Adrenal gland (tissue), 12 donors: ENCODE measurements around the gene GNL1. TPM values are rescaled to one million over a fixed set of nuclear protein-coding genes. Genes with fewer than 3 reads are reported as not detected.
A peak's percentile ranks its signal among the peaks of the same experiment; 100 is the strongest.

ENCODE experiments used
- DNase-seq, 7 donors: peaks; one replicate each; pipeline ENCODE4 v3.0.0-alpha.2; 2019 to 2020
- H3K27ac ChIP-seq, 5 donors: fragments of 200-600 bp; sonication (generic) in 4 of 5; 1 replicate in 3 of 5; 2 replicates in 2 of 5; pipeline versions ENCODE4 v1.5.1 to v1.8.0; 2016 to 2020; ENCODE audit warnings: mild to moderate bottlenecking in 1 of 5
- H3K27me3 ChIP-seq: fragments of 200-600 bp; 2 replicates; pipeline ENCODE4 v1.8.0; 2021
- H3K36me3 ChIP-seq, 2 donors: fragments of 200-600 bp; replicated peaks in 1 of 2; 1 replicate in 1 of 2; 2 replicates in 1 of 2; pipeline versions ENCODE4 v1.5.1 to v1.8.0; 2018 to 2022
- H3K4me1 ChIP-seq, 2 donors: fragments of 200-600 bp; replicated peaks in 1 of 2; 1 replicate in 1 of 2; 2 replicates in 1 of 2; pipeline versions ENCODE4 v1.5.1 to v1.8.0; 2018 to 2021
- H3K4me3 ChIP-seq, 4 donors: fragments of 200-600 bp; sonication (generic) in 3 of 4; one replicate each; pipeline ENCODE4 v1.5.1; 2016 to 2018
- H3K9me3 ChIP-seq, 3 donors: fragments of 200-600 bp; sonication (generic) in 1 of 3; replicated peaks in 1 of 3; 1 replicate in 2 of 3; 2 replicates in 1 of 3; pipeline versions ENCODE4 v1.5.1 to v1.8.0; 2016 to 2021
- POLR2A ChIP-seq, 2 donors: fragments of 450-650 bp; IDR thresholded peaks; one replicate each; pipeline ENCODE4 v1.6.1; 2017; ENCODE audit warnings: antibody characterized with exemption in 2 of 2, mild to moderate bottlenecking in 2 of 2, moderate library complexity in 1 of 2
- WGBS, 4 donors: extraction: QIAGEN DNeasy Blood & Tissue Kit in 2 of 4; methylation state at CpG; one replicate each; pipeline versions ENCODE4 v1.1.5 to v1.1.7; 2013 to 2017; 5-methylcytosine and 5-hydroxymethylcytosine counted together
- intact Hi-C, 2 donors: fragments of 100-400 bp; cut with DNase I; formaldehyde crosslinking; loops; one replicate each; pipeline versions ENCODE4 v1.14.1 to v1.15.0; 2022 to 2023
- polyA plus RNA-seq, 3 donors: library from polyadenylated mRNA; stranded (reverse); fragments of 200-250 nt in 2 of 3; fragments of 350-450 nt in 1 of 3; fragmentation: Illumina TruSeq in 1 of 3; extraction: RNeasy Lipid Tissue Mini Kit (QIAGEN cat#74804) in 1 of 3; gene quantifications; one replicate each; pipeline ENCODE4 v1.2.3, GENCODE V29; 2013 to 2014
- total RNA-seq, 9 donors: library from RNA; depleted of rRNA in 4 of 9; stranded (reverse); fragments of >200 nt in 4 of 9; fragments of 120-200 nt in 1 of 9; fragmentation: NEBNext Ultra II Directional in 1 of 9; extraction: Animal tissue kit (Norgen Biotek cat#: 25700) in 1 of 9; gene quantifications; one replicate each; pipeline versions ENCODE4 v1.1.0 to v1.2.4, GENCODE V29; 2013 to 2023
- TF ChIP-seq, protein P1 (sequence below), 6 experiments: fragments of 450-650 bp in 4 of 6; fragments of 200-600 bp in 2 of 6; sonication (generic) in 1 of 6; IDR thresholded peaks; 1 replicate in 5 of 6; 2 replicates in 1 of 6; pipeline versions ENCODE4 v1.5.1 to v1.8.0; 2016 to 2021; ENCODE audit warnings: antibody characterized with exemption in 6 of 6, mild to moderate bottlenecking in 2 of 6, moderate library complexity in 1 of 6
- donor health status: healthy with polysubstance abuse.
- donor health status: Bipolar disorder and iron deficiency.
- donor health status: DM: yes; HTN: yes; CAD: no.
- donor health status: DM: no; HTN: no; CAD: no.
- donor health status: DM: no; HTN: no; CAD: no.
- donor health status: DM: yes; HTN: yes; CAD: no.

The GNL1 gene
- total and polyA plus RNA-seq, 12 donors = 27.4 to 86.7 (median 59.1) TPM

GRCh38 chr6:30590509-30590908 lies 34.2 kb upstream of the GNL1 start:
- WGBS, 4 donors = 57 to 78% (median 62%) methylated on average over 7 to 8 of the region's 8 CpGs
- H3K27ac ChIP-seq = peak overlapping the region in 3 of 5 donors; percentile 54 to 90 (median 63)
- H3K4me3 ChIP-seq = no peak overlapping the region
- H3K27me3 ChIP-seq = no peaks in the 10 kb centered on the region
- DNase-seq = no peak
- peaks cover 0 to 73% of the 10 kb centered on the region in 2 donors for H3K36me3 ChIP-seq
- TF ChIP-seq, protein P1, sequence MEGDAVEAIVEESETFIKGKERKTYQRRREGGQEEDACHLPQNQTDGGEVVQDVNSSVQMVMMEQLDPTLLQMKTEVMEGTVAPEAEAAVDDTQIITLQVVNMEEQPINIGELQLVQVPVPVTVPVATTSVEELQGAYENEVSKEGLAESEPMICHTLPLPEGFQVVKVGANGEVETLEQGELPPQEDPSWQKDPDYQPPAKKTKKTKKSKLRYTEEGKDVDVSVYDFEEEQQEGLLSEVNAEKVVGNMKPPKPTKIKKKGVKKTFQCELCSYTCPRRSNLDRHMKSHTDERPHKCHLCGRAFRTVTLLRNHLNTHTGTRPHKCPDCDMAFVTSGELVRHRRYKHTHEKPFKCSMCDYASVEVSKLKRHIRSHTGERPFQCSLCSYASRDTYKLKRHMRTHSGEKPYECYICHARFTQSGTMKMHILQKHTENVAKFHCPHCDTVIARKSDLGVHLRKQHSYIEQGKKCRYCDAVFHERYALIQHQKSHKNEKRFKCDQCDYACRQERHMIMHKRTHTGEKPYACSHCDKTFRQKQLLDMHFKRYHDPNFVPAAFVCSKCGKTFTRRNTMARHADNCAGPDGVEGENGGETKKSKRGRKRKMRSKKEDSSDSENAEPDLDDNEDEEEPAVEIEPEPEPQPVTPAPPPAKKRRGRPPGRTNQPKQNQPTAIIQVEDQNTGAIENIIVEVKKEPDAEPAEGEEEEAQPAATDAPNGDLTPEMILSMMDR (IDR thresholded peaks at IDR 0.05) = no peak
- no peak for TF ChIP-seq POLR2A (IDR thresholded peaks at IDR 0.05)
- H3K9me3 ChIP-seq = no peaks in the 10 kb centered on the region
- peaks cover 8 to 18% of the 10 kb centered on the region in 2 donors for H3K4me1 ChIP-seq
- intact Hi-C loops = no loop called here

DNA sequence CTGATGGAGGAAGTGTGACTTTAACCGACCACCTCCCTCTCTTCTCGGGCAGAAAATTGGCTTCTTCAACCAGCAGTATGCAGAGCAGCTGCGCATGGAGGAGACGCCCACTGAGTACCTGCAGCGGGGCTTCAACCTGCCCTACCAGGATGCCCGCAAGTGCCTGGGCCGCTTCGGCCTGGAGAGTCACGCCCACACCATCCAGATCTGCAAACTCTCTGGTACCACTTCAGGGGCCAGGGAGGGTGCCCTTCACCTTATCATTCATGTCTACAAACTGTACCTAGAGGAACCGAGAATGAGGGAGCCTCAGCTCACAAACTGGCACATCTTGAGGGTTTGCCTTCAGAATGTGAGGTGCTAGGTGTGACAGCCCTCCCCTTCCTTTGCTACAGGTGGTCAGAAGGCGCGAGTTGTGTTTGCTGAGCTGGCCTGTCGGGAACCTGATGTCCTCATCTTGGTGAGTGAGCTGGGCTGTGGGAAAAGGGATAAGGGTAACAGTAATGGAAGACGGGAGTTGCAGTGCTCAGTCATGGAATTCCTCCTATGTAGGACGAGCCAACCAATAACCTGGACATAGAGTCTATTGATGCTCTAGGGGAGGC lies 33.6 kb upstream of the GNL1 start:
- Histone ChIP-seq H3K36me3 (peaks cover 0 to 77% of the 10 kb centered on the region in 2 donors), H3K27ac (peak overlapping the region in 2 of 5 donors; percentile 54 to 90), H3K27me3 (no peaks in the 10 kb centered on the region), H3K4me1 (peaks cover 8 to 18% of the 10 kb centered on the region in 2 donors), H3K9me3 (no peaks in the 10 kb centered on the region), H3K4me3 (no peak overlapping the region)
- intact Hi-C loops = loop anchor here in 1 of 2 donors (5.0 to 10.0 kb wide), 2 partner anchors 48 to 75 kb away; no protein-coding TSS in a partner anchor
- TF ChIP-seq, protein P1 (IDR thresholded peaks at IDR 0.05) = no peak
- TF ChIP-seq POLR2A (IDR thresholded peaks at IDR 0.05) = no peak
- DNase-seq = no peak
- WGBS, 4 donors = 93 to 97% (median 95%) methylated on average over 8 to 15 of the region's 15 CpGs

- H3K36me3 ChIP-seq = peaks cover 0 to 99% of the 10 kb centered on the region in 2 donors
- no peaks in the 10 kb centered on the region for H3K9me3 ChIP-seq
- H3K27me3 ChIP-seq = no peaks in the 10 kb centered on the region
- no peaks in the 10 kb centered on the region for H3K4me1 ChIP-seq
- no peak for DNase-seq
- intact Hi-C loops = loop anchor here in 1 of 2 donors (10.0 kb wide), 1 partner anchor 81 kb away; no protein-coding TSS in a partner anchor
- H3K4me3 ChIP-seq = no peak overlapping the region
- WGBS, 4 donors = 77 to 89% (median 85%) methylated on average over 5 of the region's 5 CpGs
- TF ChIP-seq POLR2A (IDR thresholded peaks at IDR 0.05) = no peak
- TF ChIP-seq, protein P1 (IDR thresholded peaks at IDR 0.05) = no peak
- H3K27ac ChIP-seq = no peak overlapping the region
Observed at GRCh38 chr6:30583921-30584320, 27.6 kb upstream of the GNL1 start.

DNA sequence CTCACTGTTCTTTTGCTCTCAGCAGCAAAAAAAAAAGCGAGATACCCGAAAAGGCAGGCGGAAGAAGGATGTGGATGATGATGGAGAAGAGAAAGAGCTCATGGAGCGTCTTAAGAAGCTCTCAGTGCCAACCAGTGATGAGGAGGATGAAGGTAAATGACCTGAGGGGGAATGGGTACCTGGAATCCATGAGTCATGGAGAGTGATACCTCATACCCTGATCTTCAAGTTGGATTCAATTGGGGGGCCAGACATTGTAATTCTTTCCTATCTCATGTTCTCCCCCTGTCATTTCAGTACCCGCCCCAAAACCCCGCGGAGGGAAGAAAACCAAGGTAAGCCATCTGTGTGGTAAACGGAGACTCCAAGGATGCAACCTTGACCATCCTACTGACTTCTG lies 21.8 kb upstream of the GNL1 start:
- Histone ChIP-seq H3K9me3 (no peaks in the 10 kb centered on the region), H3K27ac (no peak overlapping the region), H3K4me1 (peaks cover 0 to 18% of the 10 kb centered on the region in 2 donors), H3K4me3 (no peak overlapping the region), H3K36me3 (peaks cover 0 to 66% of the 10 kb centered on the region in 2 donors), H3K27me3 (no peaks in the 10 kb centered on the region)
- intact Hi-C loops = no loop called here
- TF ChIP-seq, protein P1 (IDR thresholded peaks at IDR 0.05) = no peak
- TF ChIP-seq POLR2A (IDR thresholded peaks at IDR 0.05) = no peak
- WGBS, 4 donors = 86 to 93% (median 87%) methylated on average over 8 of the region's 8 CpGs
- no peak for DNase-seq
